ENCODE data around the gene OR2V2.
"Not testable (repeated sequence)": the region's sequence is repeated elsewhere in the genome, so short reads cannot be mapped to it uniquely, and the experiment has no call there.

Gene OR2V2

GRCh38 chr5:181146927-181147636, at the start of gene OR2V2:
OR2V2 (plus strand) TSS chr5:181147586; CDS start chr5:181154943, 7,357 bp downstream.
- not testable (repeated sequence) for H3K27ac Mint-ChIP-seq; DNase-seq (ENCODE audit: low spot score in 2 of 2)

GRCh38 chr5:181097759-181098491, 49.5 kb upstream of the OR2V2 start:
- not testable (repeated sequence) for H3K27ac Mint-ChIP-seq; H3K36me3 Mint-ChIP-seq; H3K9me3 Mint-ChIP-seq; H3K4me1 Mint-ChIP-seq; H3K4me3 Mint-ChIP-seq; DNase-seq (ENCODE audit: low spot score in 2 of 2)
- ATAC-seq, result peak; percentile 35

More at GRCh38 chr5:181146927-181147636, at the start of gene OR2V2:
- not testable (repeated sequence) for H3K4me3 Mint-ChIP-seq, ATAC-seq, H3K4me1 Mint-ChIP-seq, H3K36me3 Mint-ChIP-seq, H3K9me3 Mint-ChIP-seq

- DNase-seq (ENCODE audit: low spot score in 2 of 2), result peak in 1 of 2 donors; percentile 49
- ATAC-seq, result no peak
- Mint-ChIP-seq H3K36me3 (no peaks in the 10 kb centered on the region), H3K27ac (no peak overlapping the region), H3K9me3 (no peaks in the 10 kb centered on the region), H3K4me1 (peaks cover 6% of the 10 kb centered on the region), H3K4me3 (no peak overlapping the region)
These were observed 48.4 kb upstream of the OR2V2 start for GRCh38 chr5:181098762-181099601.

GRCh38 chr5:181099602-181100086, 47.7 kb upstream of the OR2V2 start:
- no peak overlapping the region for H3K27ac Mint-ChIP-seq

GRCh38 chr5:181100121-181100875, 47.1 kb upstream of the OR2V2 start:
- Mint-ChIP-seq H3K9me3 (no peaks in the 10 kb centered on the region), H3K36me3 (no peaks in the 10 kb centered on the region), H3K27ac (no peak overlapping the region), H3K4me3 (no peak overlapping the region), H3K4me1 (peaks cover 14% of the 10 kb centered on the region)
- ATAC-seq (no peak), DNase-seq (ENCODE audit: low spot score in 2 of 2) (peak in 1 of 2 donors; percentile 51)

More at GRCh38 chr5:181099602-181100086, 47.7 kb upstream of the OR2V2 start:
- Mint-ChIP-seq H3K4me3 (no peak overlapping the region), H3K9me3 (no peaks in the 10 kb centered on the region), H3K4me1 (peaks cover 13% of the 10 kb centered on the region), H3K36me3 (no peaks in the 10 kb centered on the region)
- ATAC-seq (no peak), DNase-seq (ENCODE audit: low spot score in 2 of 2) (no peak)

GRCh38 chr5:181101030-181101641, 46.2 kb upstream of the OR2V2 start:
- H3K9me3 Mint-ChIP-seq, H3K27ac Mint-ChIP-seq, H3K4me3 Mint-ChIP-seq, H3K36me3 Mint-ChIP-seq: not testable (repeated sequence)
- DNase-seq (ENCODE audit: low spot score in 2 of 2) (peak in 1 of 2 donors; percentile 42), ATAC-seq (peak; percentile 16)
- peaks cover 14% of the 10 kb centered on the region for H3K4me1 Mint-ChIP-seq

- not testable (repeated sequence) for H3K9me3 Mint-ChIP-seq; DNase-seq (ENCODE audit: low spot score in 2 of 2); H3K36me3 Mint-ChIP-seq; H3K4me3 Mint-ChIP-seq; H3K27ac Mint-ChIP-seq
- peaks cover 14% of the 10 kb centered on the region for H3K4me1 Mint-ChIP-seq
- ATAC-seq, result peak; percentile 25
These were observed 45.3 kb upstream of the OR2V2 start for GRCh38 chr5:181101930-181102674.

GRCh38 chr5:181104259-181104568, 43.2 kb upstream of the OR2V2 start:
- ATAC-seq; H3K36me3 Mint-ChIP-seq; DNase-seq (ENCODE audit: low spot score in 2 of 2); H3K9me3 Mint-ChIP-seq: not testable (repeated sequence)
- Mint-ChIP-seq H3K4me1 (peaks cover 14% of the 10 kb centered on the region), H3K27ac (peak overlapping the region; percentile 3), H3K4me3 (peak overlapping the region; percentile 57)

- not testable (repeated sequence) for H3K36me3 Mint-ChIP-seq; DNase-seq (ENCODE audit: low spot score in 2 of 2); H3K9me3 Mint-ChIP-seq; ATAC-seq
- Mint-ChIP-seq H3K27ac (peak overlapping the region; percentile 3), H3K4me1 (peaks cover 10% of the 10 kb centered on the region), H3K4me3 (peak overlapping the region; percentile 57)
These were observed 42.6 kb upstream of the OR2V2 start for GRCh38 chr5:181104606-181105390.

- no peaks in the 10 kb centered on the region for H3K36me3 Mint-ChIP-seq
- H3K9me3 Mint-ChIP-seq, result no peaks in the 10 kb centered on the region
- peaks cover 10% of the 10 kb centered on the region for H3K4me1 Mint-ChIP-seq
- ATAC-seq (no peak), DNase-seq (ENCODE audit: low spot score in 2 of 2) (no peak)
- no peak overlapping the region for H3K4me3 Mint-ChIP-seq
- H3K27ac Mint-ChIP-seq, result no peak overlapping the region
These were observed 41.9 kb upstream of the OR2V2 start for GRCh38 chr5:181105391-181106025.

GRCh38 chr5:181107699-181108098, 39.7 kb upstream of the OR2V2 start:
- Mint-ChIP-seq H3K4me3 (no peak overlapping the region), H3K4me1 (peaks cover 10% of the 10 kb centered on the region), H3K36me3 (no peaks in the 10 kb centered on the region), H3K27ac (no peak overlapping the region), H3K9me3 (no peaks in the 10 kb centered on the region)
- DNase-seq (ENCODE audit: low spot score in 2 of 2) (no peak), ATAC-seq (no peak)

GRCh38 chr5:181108578-181109165, 38.7 kb upstream of the OR2V2 start:
- Mint-ChIP-seq H3K4me1 (peaks cover 10% of the 10 kb centered on the region), H3K9me3 (no peaks in the 10 kb centered on the region)
- no peak for DNase-seq (ENCODE audit: low spot score in 2 of 2)

More at GRCh38 chr5:181108578-181109165, 38.7 kb upstream of the OR2V2 start:
- no peaks in the 10 kb centered on the region for H3K36me3 Mint-ChIP-seq
- no peak overlapping the region for H3K27ac Mint-ChIP-seq
- no peak overlapping the region for H3K4me3 Mint-ChIP-seq
- no peak for ATAC-seq

Data from stimulated activated effector memory CD8-positive, alpha-beta T cell treated with anti-CD3 and anti-CD28 coated beads, Interleukin-12 subunit alpha, Interleukin-12 subunit beta, amount 100 ng/mL, for 72 hours (primary cell).